HCT116 (cell line): ENCODE results near the gene MYLK. TPM values are rescaled to one million over a fixed set of nuclear protein-coding genes. Genes with fewer than 3 reads are reported as not detected.

ENCODE experiments used
- ATAC-seq: fragments of 200-7000 bp; cut with Tn5 transposase; 2 replicates; pipeline ENCODE4 v1.9.1; 2020; ENCODE audit warnings: mild to moderate bottlenecking, moderate library complexity
- BruUV-seq: library from RNA; stranded (reverse); fragments of 400-500 nt; replicated peaks from 2 replicates; lab custom pipeline; 2021; lab: Mats Ljungman, UMichigan
- CTCF ChIA-PET: fragments of 300-600 bp; sonication (Branson Sonifier 250); formaldehyde crosslinking; loops from one replicate; lab custom pipeline; 2021; ENCODE audit warnings: antibody characterized with exemption; lab: Charles Lee
- POLR2A ChIA-PET: fragments of 300-600, 350-600 bp; sonication (Branson Sonifier 250); formaldehyde crosslinking; loops from one replicate; lab custom pipeline; 2021; ENCODE audit warnings: antibody characterized with exemption; lab: Charles Lee
- RAD21 ChIA-PET, 2 experiments: fragments of 300-600 bp; sonication (Branson Sonifier 250); formaldehyde crosslinking; loops; one replicate each; lab custom pipeline; 2023; ENCODE audit warnings: low total read pairs in 2 of 2; ENCODE audit not compliant: uncharacterized antibody in 2 of 2, unreplicated experiment in 2 of 2, low non-redundant PET in 1 of 2; lab: Charles Lee
- DNase-seq: peaks from one replicate; pipeline ENCODE4 v3.0.0-alpha.2; 2010; ENCODE audit warnings: low read depth, low spot score
- H2AFZ ChIP-seq: fragments of 200-600 bp; shearing (Covaris generic), sonication (generic); 2 replicates; pipeline ENCODE4 v1.6.1; 2017; ENCODE audit warnings: low read depth, mixed run types, mixed read lengths, antibody characterized with exemption, low read length; ENCODE audit not compliant: poor library complexity, severe bottlenecking
- H3K27ac ChIP-seq: 2 replicates; pipeline ENCODE4 v1.5.1; 2012; ENCODE audit warnings: low read depth, low read length
- H3K27me3 ChIP-seq: fragments of 200-600 bp; sonication (generic); 2 replicates; pipeline ENCODE4 v1.6.1; 2016; ENCODE audit warnings: mixed run types, low read length, mixed read lengths; ENCODE audit not compliant: insufficient read depth
- H3K36me3 ChIP-seq, 2 experiments: fragments of 200-500 bp in 1 of 2; fragments of 200-600 bp in 1 of 2; sonication (Bioruptor generic) in 1 of 2; sonication (generic) in 1 of 2; 2 replicates each; pipeline versions ENCODE4 v1.5.1 to v1.6.1; 2014 to 2016; ENCODE audit warnings: low read length in 2 of 2, inconsistent platforms in 1 of 2, mixed read lengths in 1 of 2, mixed run types in 1 of 2; ENCODE audit not compliant: insufficient read depth in 2 of 2, control insufficient read depth in 1 of 2
- H3K4me1 ChIP-seq, 2 experiments: fragments of 200-600 bp in 1 of 2; sonication (generic) in 1 of 2; 2 replicates each; pipeline versions ENCODE4 v1.5.1 to v1.6.1; 2012 to 2017; ENCODE audit warnings: low read length in 2 of 2, inconsistent platforms in 1 of 2, mild to moderate bottlenecking in 1 of 2, mixed read lengths in 1 of 2, mixed run types in 1 of 2, moderate library complexity in 1 of 2; ENCODE audit not compliant: insufficient read depth in 2 of 2, control insufficient read depth in 1 of 2
- H3K4me2 ChIP-seq: fragments of 200-600 bp; sonication (generic); 2 replicates; pipeline ENCODE4 v1.6.1; 2017; ENCODE audit warnings: mixed run types, low read length, mixed read lengths
- H3K4me3 ChIP-seq, 2 experiments: fragments of 200-600 bp in 1 of 2; sonication (generic) in 1 of 2; replicated peaks in 1 of 2; 2 replicates each; pipeline ENCODE4 v1.5.1; 2011 to 2016; ENCODE audit warnings: low read length in 2 of 2, control low read depth in 1 of 2, low read depth in 1 of 2, mild to moderate bottlenecking in 1 of 2, mixed read lengths in 1 of 2, mixed run types in 1 of 2
- H3K79me2 ChIP-seq: fragments of 200-600 bp; sonication (generic); 2 replicates; pipeline ENCODE4 v1.6.1; 2017; ENCODE audit warnings: mild to moderate bottlenecking, mixed run types, low read length, moderate library complexity, mixed read lengths; ENCODE audit not compliant: insufficient read depth
- H3K9ac ChIP-seq: fragments of 200-600 bp; sonication (generic); 2 replicates; pipeline ENCODE4 v1.6.1; 2016; ENCODE audit warnings: low read length, mixed read lengths
- H3K9me2 ChIP-seq: fragments of 200-600 bp; sonication (generic), shearing (Covaris generic); 2 replicates; pipeline ENCODE4 v1.6.1; 2017; ENCODE audit warnings: mixed run types, mild to moderate bottlenecking, moderate library complexity; ENCODE audit not compliant: insufficient read depth
- H3K9me3 ChIP-seq, 2 experiments: fragments of 200-500 bp in 1 of 2; fragments of 200-600 bp in 1 of 2; sonication (Bioruptor generic) in 1 of 2; sonication (generic) in 1 of 2; 2 replicates each; pipeline ENCODE4 v1.6.1; 2014 to 2017; ENCODE audit warnings: low read length in 2 of 2, mixed read lengths in 2 of 2, inconsistent platforms in 1 of 2, low read depth in 1 of 2, mild to moderate bottlenecking in 1 of 2, mixed run types in 1 of 2, moderate library complexity in 1 of 2; ENCODE audit not compliant: control insufficient read depth in 1 of 2, insufficient read depth in 1 of 2
- H4K20me1 ChIP-seq: fragments of 200-600 bp; sonication (generic), shearing (Covaris generic); 2 replicates; pipeline ENCODE4 v1.6.1; 2017; ENCODE audit warnings: mixed run types, mild to moderate bottlenecking, moderate library complexity; ENCODE audit not compliant: insufficient read depth
- ATF3 ChIP-seq: IDR thresholded peaks from 2 replicates; pipeline ENCODE4 v1.6.1; 2012
- CTCF ChIP-seq, 3 experiments: fragments of 200-600 bp in 1 of 3; sonication (generic) in 1 of 3; IDR thresholded peaks in 2 of 3; conservative IDR thresholded peaks in 1 of 3; 2 replicates each; pipeline ENCODE4 v1.5.1; 2012 to 2017; ENCODE audit warnings: low read depth in 2 of 3, low read length in 2 of 3, antibody characterized with exemption in 1 of 3, borderline replicate concordance in 1 of 3, control low read depth in 1 of 3, mild to moderate bottlenecking in 1 of 3, mixed read lengths in 1 of 3, mixed run types in 1 of 3, moderate library complexity in 1 of 3; ENCODE audit not compliant: insufficient read depth in 1 of 3
- EGR1 ChIP-seq: IDR thresholded peaks from 2 replicates; pipeline ENCODE4 v1.6.1; 2012; ENCODE audit warnings: low read depth
- EZH2 ChIP-seq: fragments of 200-600 bp; sonication (generic); IDR thresholded peaks from 2 replicates; pipeline ENCODE4 v1.6.1; 2017; ENCODE audit warnings: antibody characterized with exemption, mixed run types
- EZH2phosphoT487 ChIP-seq: fragments of 200-600 bp; IDR thresholded peaks from 2 replicates; pipeline ENCODE4 v1.6.1; 2018; ENCODE audit warnings: antibody characterized with exemption, borderline replicate concordance
- JUND ChIP-seq: IDR thresholded peaks from 2 replicates; pipeline ENCODE4 v1.6.1; 2012
- MAX ChIP-seq: IDR thresholded peaks from 2 replicates; pipeline ENCODE4 v1.6.1; 2012
- POLR2A ChIP-seq: IDR thresholded peaks from 2 replicates; pipeline ENCODE4 v1.7.0; 2011; ENCODE audit warnings: borderline replicate concordance; ENCODE audit not compliant: insufficient read depth, insufficient read length; ENCODE audit errors: extremely low read depth
- REST ChIP-seq: IDR thresholded peaks from 2 replicates; pipeline ENCODE4 v1.6.1; 2012; ENCODE audit warnings: low read depth
- SP1 ChIP-seq: IDR thresholded peaks from 2 replicates; pipeline ENCODE4 v1.6.1; 2012; ENCODE audit warnings: low read depth
- TCF7L2 ChIP-seq: IDR thresholded peaks from 2 replicates; pipeline ENCODE4 v1.7.0; 2011; ENCODE audit warnings: borderline replicate concordance, inconsistent platforms; ENCODE audit not compliant: insufficient read depth, insufficient read length; ENCODE audit errors: extremely low read depth
- intact Hi-C: fragments of 100-400 bp; cut with micrococcal nuclease; formaldehyde crosslinking; loops from 2 replicates; pipeline ENCODE4 v1.10.0; 2022
- total RNA-seq: library from RNA; stranded (reverse); gene quantifications from one replicate; pipeline ENCODE4 v1.2.1, GENCODE V29; 2021; ENCODE audit not compliant: unreplicated experiment

The MYLK gene
- total RNA-seq, 1 experiment from 2014 or later, result 3.8 TPM

- ATAC-seq (no peak), DNase-seq (no peak)
- Histone ChIP-seq H3K9me3 (no peaks in the 10 kb centered on the region), H3K4me2 (no peak overlapping the region), H3K27me3 (no peaks in the 10 kb centered on the region), H3K9ac (no peak overlapping the region), H3K27ac (no peak overlapping the region), H3K36me3 (no peaks in the 10 kb centered on the region), H2AFZ (no peak overlapping the region), H3K79me2 (no peaks in the 10 kb centered on the region), H4K20me1 (no peaks in the 10 kb centered on the region), H3K4me1 (peaks cover 4 to 14% of the 10 kb centered on the region in 2 experiments; a peak in 3 of 4 replicates), H3K9me2 (no peaks in the 10 kb centered on the region), H3K4me3 (no peak overlapping the region)
- ChIA-PET CTCF (no interaction called here), POLR2A (no interaction called here), RAD21 (no interaction called here)
- BruUV-seq, result no TSS peak
- intact Hi-C loops, result no loop called here
- TF ChIP-seq MAX (no peak), EGR1 (no peak), TCF7L2 (no peak), REST (no peak), EZH2 (no peak), CTCF (IDR thresholded peaks at IDR 0.05 in 2 of 3, conservative IDR thresholded peaks at IDR 0.05 in 1 of 3; ENCODE audit: borderline replicate concordance in 1 of 3, insufficient read depth in 1 of 3, low read depth in 2 of 3, low read length in 2 of 3) (no peak), EZH2phosphoT487 (no peak), SP1 (no peak), POLR2A (no peak), JUND (no peak), ATF3 (no peak)
Measured at GRCh38 chr3:123684636-123685035, 199.5 kb downstream of the MYLK start.
